Measurements from ENCODE around the gene EHD4. TPM values are rescaled to one million over a fixed set of nuclear protein-coding genes. Genes with fewer than 3 reads are reported as not detected.

Gene EHD4
- total RNA-seq, 2 donors from 2014 or later: 57.6 to 79.9 TPM

- no peak for DNase-seq
Measured at GRCh38 chr15:41992151-41992802, 19.9 kb upstream of the EHD4 start.

GRCh38 chr15:41990691-41991090 lies 18.3 kb upstream of the EHD4 start:
- ATAC-seq: no peak
- Mint-ChIP-seq H3K27ac (no peak overlapping the region), H3K27me3 (peaks cover 5% of the 10 kb centered on the region), H3K36me3 (ENCODE audit: low read depth) (no peaks in the 10 kb centered on the region), H3K4me1 (no peaks in the 10 kb centered on the region), H3K4me3 (no peak overlapping the region)
- DNase-seq: no peak
- no peaks in the 10 kb centered on the region for H3K9me3 ChIP-seq (ENCODE audit: control insufficient read depth, low read length, poor library complexity, severe bottlenecking)

More at GRCh38 chr15:41992151-41992802, 19.9 kb upstream of the EHD4 start:
- Mint-ChIP-seq H3K36me3 (ENCODE audit: low read depth) (no peaks in the 10 kb centered on the region), H3K4me1 (no peaks in the 10 kb centered on the region), H3K27ac (no peak overlapping the region), H3K27me3 (peaks cover 10% of the 10 kb centered on the region), H3K4me3 (no peak overlapping the region)
- H3K9me3 ChIP-seq (ENCODE audit: control insufficient read depth, low read length, poor library complexity, severe bottlenecking): no peaks in the 10 kb centered on the region
- ATAC-seq: no peak

- ATAC-seq (no peak), DNase-seq (no peak)
- Mint-ChIP-seq H3K4me3 (no peak overlapping the region), H3K27ac (no peak overlapping the region), H3K4me1 (no peaks in the 10 kb centered on the region), H3K36me3 (ENCODE audit: low read depth) (no peaks in the 10 kb centered on the region), H3K27me3 (peaks cover 5% of the 10 kb centered on the region)
- no peaks in the 10 kb centered on the region for H3K9me3 ChIP-seq (ENCODE audit: control insufficient read depth, low read length, poor library complexity, severe bottlenecking)
Measured at GRCh38 chr15:41990243-41990605, 17.9 kb upstream of the EHD4 start.

GRCh38 chr15:41989573-41990242 lies 17.4 kb upstream of the EHD4 start:
- ATAC-seq (peak; percentile 95), DNase-seq (peak; percentile 60 to 83 (median 68))
- H3K36me3 Mint-ChIP-seq (ENCODE audit: low read depth): no peaks in the 10 kb centered on the region
- no peaks in the 10 kb centered on the region for H3K4me1 Mint-ChIP-seq
- H3K4me3 Mint-ChIP-seq: no peak overlapping the region
- peaks cover 5% of the 10 kb centered on the region for H3K27me3 Mint-ChIP-seq
- no peak overlapping the region for H3K27ac Mint-ChIP-seq
- no peaks in the 10 kb centered on the region for H3K9me3 ChIP-seq (ENCODE audit: control insufficient read depth, low read length, poor library complexity, severe bottlenecking)

- Mint-ChIP-seq H3K36me3 (ENCODE audit: low read depth) (no peaks in the 10 kb centered on the region), H3K27me3 (peaks cover 5% of the 10 kb centered on the region), H3K27ac (no peak overlapping the region), H3K4me3 (no peak overlapping the region), H3K4me1 (no peaks in the 10 kb centered on the region)
- ATAC-seq (no peak), DNase-seq (no peak)
- H3K9me3 ChIP-seq (ENCODE audit: control insufficient read depth, low read length, poor library complexity, severe bottlenecking): no peaks in the 10 kb centered on the region
Measured at GRCh38 chr15:41988896-41989572, 16.7 kb upstream of the EHD4 start.

- no peaks in the 10 kb centered on the region for H3K9me3 ChIP-seq (ENCODE audit: control insufficient read depth, low read length, poor library complexity, severe bottlenecking)
- Mint-ChIP-seq H3K4me1 (no peaks in the 10 kb centered on the region), H3K27me3 (peaks cover 5% of the 10 kb centered on the region), H3K27ac (no peak overlapping the region), H3K4me3 (no peak overlapping the region), H3K36me3 (ENCODE audit: low read depth) (no peaks in the 10 kb centered on the region)
- ATAC-seq (no peak), DNase-seq (no peak)
Measured at GRCh38 chr15:41987925-41988275, 15.5 kb upstream of the EHD4 start.

- H3K27me3 Mint-ChIP-seq: peaks cover 5% of the 10 kb centered on the region
- no peak overlapping the region for H3K27ac Mint-ChIP-seq
- DNase-seq (no peak), ATAC-seq (no peak)
- H3K4me3 Mint-ChIP-seq: no peak overlapping the region
- H3K36me3 Mint-ChIP-seq (ENCODE audit: low read depth): no peaks in the 10 kb centered on the region
- no peaks in the 10 kb centered on the region for H3K9me3 ChIP-seq (ENCODE audit: control insufficient read depth, low read length, poor library complexity, severe bottlenecking)
- H3K4me1 Mint-ChIP-seq: peaks cover under 1% of the 10 kb centered on the region
Measured at GRCh38 chr15:41987246-41987924, 15.0 kb upstream of the EHD4 start.

- DNase-seq (no peak), ATAC-seq (no peak)
- H3K9me3 ChIP-seq (ENCODE audit: control insufficient read depth, low read length, poor library complexity, severe bottlenecking): no peaks in the 10 kb centered on the region
- H3K27me3 Mint-ChIP-seq: peaks cover 5% of the 10 kb centered on the region
- no peaks in the 10 kb centered on the region for H3K36me3 Mint-ChIP-seq (ENCODE audit: low read depth)
- H3K4me1 Mint-ChIP-seq: peaks cover 9% of the 10 kb centered on the region
- no peak overlapping the region for H3K27ac Mint-ChIP-seq
- H3K4me3 Mint-ChIP-seq: no peak overlapping the region
Measured at GRCh38 chr15:41985236-41986160, 13.1 kb upstream of the EHD4 start.

- Mint-ChIP-seq H3K27me3 (peaks cover 5% of the 10 kb centered on the region), H3K4me3 (no peak overlapping the region), H3K36me3 (ENCODE audit: low read depth) (no peaks in the 10 kb centered on the region), H3K27ac (no peak overlapping the region), H3K4me1 (peaks cover 11% of the 10 kb centered on the region)
- ATAC-seq (no peak), DNase-seq (no peak)
- H3K9me3 ChIP-seq (ENCODE audit: control insufficient read depth, low read length, poor library complexity, severe bottlenecking): no peaks in the 10 kb centered on the region
Measured at GRCh38 chr15:41984622-41985021, 12.3 kb upstream of the EHD4 start.

- Mint-ChIP-seq H3K4me3 (no peak overlapping the region), H3K36me3 (ENCODE audit: low read depth) (no peaks in the 10 kb centered on the region), H3K27ac (no peak overlapping the region), H3K27me3 (peaks cover 5% of the 10 kb centered on the region), H3K4me1 (peaks cover 13% of the 10 kb centered on the region)
- DNase-seq (no peak), ATAC-seq (no peak)
- no peaks in the 10 kb centered on the region for H3K9me3 ChIP-seq (ENCODE audit: control insufficient read depth, low read length, poor library complexity, severe bottlenecking)
Measured at GRCh38 chr15:41983621-41984571, 11.5 kb upstream of the EHD4 start.

- ATAC-seq: no peak
- Mint-ChIP-seq H3K27me3 (peaks cover under 1% of the 10 kb centered on the region), H3K4me3 (no peak overlapping the region), H3K4me1 (peaks cover 14% of the 10 kb centered on the region), H3K36me3 (ENCODE audit: low read depth) (no peaks in the 10 kb centered on the region), H3K27ac (no peak overlapping the region)
- DNase-seq: no peak
- H3K9me3 ChIP-seq (ENCODE audit: control insufficient read depth, low read length, poor library complexity, severe bottlenecking): no peaks in the 10 kb centered on the region
Measured at GRCh38 chr15:41983221-41983620, 10.9 kb upstream of the EHD4 start.

Measured in T-helper 17 cell (primary cell).